Left ventricle myocardium inferior (tissue), 1 donor: ENCODE data around the gene SEC24D. TPM values are rescaled to one million over a fixed set of nuclear protein-coding genes. Genes with fewer than 3 reads are reported as not detected.

ENCODE experiments used
- DNase-seq: peaks from one replicate; pipeline ENCODE4 v3.0.0-alpha.2; 2020
- H3K27ac ChIP-seq: fragments of 200-600 bp; replicated peaks from 2 replicates; pipeline ENCODE4 v1.8.0; 2021
- H3K27me3 ChIP-seq: fragments of 200-600 bp; 2 replicates; pipeline ENCODE4 v1.8.0; 2021; ENCODE audit warnings: low read depth
- H3K36me3 ChIP-seq: fragments of 200-600 bp; 2 replicates; pipeline ENCODE4 v1.8.0; 2021
- H3K4me1 ChIP-seq: fragments of 200-600 bp; 2 replicates; pipeline ENCODE4 v1.8.0; 2021
- H3K4me3 ChIP-seq: fragments of 200-600 bp; 2 replicates; pipeline ENCODE4 v1.8.0; 2021; ENCODE audit warnings: mild to moderate bottlenecking, moderate library complexity
- H3K9me3 ChIP-seq: fragments of 200-600 bp; replicated peaks from 2 replicates; pipeline ENCODE4 v1.8.0; 2021
- intact Hi-C: fragments of 100-400 bp; cut with micrococcal nuclease; formaldehyde crosslinking; loops from one replicate; pipeline ENCODE4 v1.11.0; 2022
- total RNA-seq: library from RNA; stranded (reverse); fragmentation: NEBNext Ultra II Directional; extraction: Animal tissue kit (Norgen Biotek cat#: 25700); gene quantifications from one replicate; pipeline ENCODE4 v1.2.1, GENCODE V29; 2021
- TF ChIP-seq, protein P1 (sequence below): fragments of 200-600 bp; IDR thresholded peaks from 2 replicates; pipeline ENCODE4 v1.8.0; 2021; ENCODE audit warnings: antibody characterized with exemption, mild to moderate bottlenecking, borderline replicate concordance
- donor health status: DM: no; HTN: yes; CAD: no; lungs with severe emphysema.

The SEC24D gene
- total RNA-seq, 1 donor from 2014 or later = 10.5 TPM

DNA sequence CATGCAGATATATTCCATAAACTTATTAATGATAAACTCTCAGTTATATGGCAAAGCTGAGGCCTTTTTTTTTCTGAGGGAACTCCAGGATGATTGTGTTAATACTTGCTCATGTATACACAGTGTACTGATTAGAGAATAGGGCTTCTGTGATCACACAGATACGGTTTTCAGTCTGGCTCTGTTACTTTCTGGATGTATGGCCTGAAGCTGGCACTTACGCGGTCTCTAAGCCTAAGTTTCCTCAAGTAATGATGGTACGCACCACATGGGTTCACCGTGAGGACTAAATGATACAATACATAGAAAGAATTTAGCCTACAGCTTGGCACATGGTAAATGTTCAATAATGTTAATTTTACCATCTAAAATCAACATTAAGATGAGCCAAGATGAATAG, 73.8 kb downstream of the SEC24D start:
- H3K36me3 ChIP-seq = peaks cover 26% of the 10 kb centered on the region
- H3K27ac ChIP-seq = peak overlapping the region; percentile 89
- peaks cover 99% of the 10 kb centered on the region for H3K4me1 ChIP-seq

GRCh38 chr4:118761397-118762016, 74.4 kb downstream of the SEC24D start:
- intact Hi-C loops = no loop called here
- no peak for DNase-seq
- TF ChIP-seq, protein P1, sequence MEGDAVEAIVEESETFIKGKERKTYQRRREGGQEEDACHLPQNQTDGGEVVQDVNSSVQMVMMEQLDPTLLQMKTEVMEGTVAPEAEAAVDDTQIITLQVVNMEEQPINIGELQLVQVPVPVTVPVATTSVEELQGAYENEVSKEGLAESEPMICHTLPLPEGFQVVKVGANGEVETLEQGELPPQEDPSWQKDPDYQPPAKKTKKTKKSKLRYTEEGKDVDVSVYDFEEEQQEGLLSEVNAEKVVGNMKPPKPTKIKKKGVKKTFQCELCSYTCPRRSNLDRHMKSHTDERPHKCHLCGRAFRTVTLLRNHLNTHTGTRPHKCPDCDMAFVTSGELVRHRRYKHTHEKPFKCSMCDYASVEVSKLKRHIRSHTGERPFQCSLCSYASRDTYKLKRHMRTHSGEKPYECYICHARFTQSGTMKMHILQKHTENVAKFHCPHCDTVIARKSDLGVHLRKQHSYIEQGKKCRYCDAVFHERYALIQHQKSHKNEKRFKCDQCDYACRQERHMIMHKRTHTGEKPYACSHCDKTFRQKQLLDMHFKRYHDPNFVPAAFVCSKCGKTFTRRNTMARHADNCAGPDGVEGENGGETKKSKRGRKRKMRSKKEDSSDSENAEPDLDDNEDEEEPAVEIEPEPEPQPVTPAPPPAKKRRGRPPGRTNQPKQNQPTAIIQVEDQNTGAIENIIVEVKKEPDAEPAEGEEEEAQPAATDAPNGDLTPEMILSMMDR = no peak
- Histone ChIP-seq H3K9me3 (no peaks in the 10 kb centered on the region), H3K4me3 (no peak overlapping the region), H3K36me3 (peaks cover 23% of the 10 kb centered on the region), H3K27me3 (no peaks in the 10 kb centered on the region), H3K27ac (peak overlapping the region; percentile 89), H3K4me1 (peaks cover 100% of the 10 kb centered on the region)

More for the DNA sequence above, 73.8 kb downstream of the SEC24D start:
- TF ChIP-seq, protein P1 = no peak
- Histone ChIP-seq H3K4me3 (no peak overlapping the region), H3K9me3 (no peaks in the 10 kb centered on the region), H3K27me3 (no peaks in the 10 kb centered on the region)
- intact Hi-C loops = no loop called here
- no peak for DNase-seq

DNA sequence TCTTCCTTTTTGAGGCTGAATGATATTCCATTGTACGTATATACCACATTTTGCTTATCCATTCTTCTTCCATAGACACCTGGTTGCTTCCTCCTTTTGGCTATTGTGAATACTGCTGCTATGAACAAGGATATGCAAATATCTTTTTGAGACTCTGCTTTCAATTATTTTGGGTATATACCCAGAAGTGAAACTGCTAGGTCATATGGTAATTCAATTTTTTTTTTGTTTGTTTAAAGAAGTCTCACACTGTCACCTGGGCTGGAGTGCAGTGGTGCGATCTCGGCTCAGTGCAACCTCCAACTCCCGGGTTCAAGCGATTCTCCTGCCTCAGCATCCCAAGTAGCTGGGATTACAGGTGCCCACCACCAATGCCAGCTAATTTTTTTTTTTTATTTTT, 75.4 kb downstream of the SEC24D start:
- no peak for DNase-seq
- Histone ChIP-seq H3K36me3 (peaks cover 18% of the 10 kb centered on the region), H3K27me3 (no peaks in the 10 kb centered on the region), H3K27ac (peak overlapping the region; percentile 89), H3K4me3 (no peak overlapping the region), H3K4me1 (peaks cover 100% of the 10 kb centered on the region), H3K9me3 (no peaks in the 10 kb centered on the region)
- intact Hi-C loops = no loop called here
- TF ChIP-seq, protein P1 = no peak

- Histone ChIP-seq H3K27ac (peak overlapping the region; percentile 89), H3K9me3 (no peaks in the 10 kb centered on the region), H3K4me3 (no peak overlapping the region), H3K4me1 (peaks cover 100% of the 10 kb centered on the region), H3K27me3 (no peaks in the 10 kb centered on the region), H3K36me3 (peaks cover 18% of the 10 kb centered on the region)
- DNase-seq = no peak
- TF ChIP-seq, protein P1 = no peak
- intact Hi-C loops = no loop called here
These were observed 75.8 kb downstream of the SEC24D start for GRCh38 chr4:118760092-118760491.

- H3K4me1 ChIP-seq = peaks cover 100% of the 10 kb centered on the region
- no peaks in the 10 kb centered on the region for H3K27me3 ChIP-seq
- intact Hi-C loops = no loop called here
- H3K27ac ChIP-seq = peak overlapping the region; percentile 89
- TF ChIP-seq, protein P1 = no peak
- no peak for DNase-seq
- peaks cover 18% of the 10 kb centered on the region for H3K36me3 ChIP-seq
- H3K4me3 ChIP-seq = no peak overlapping the region
- no peaks in the 10 kb centered on the region for H3K9me3 ChIP-seq
These were observed 76.4 kb downstream of the SEC24D start for GRCh38 chr4:118759481-118759880.
